GM23338 (cell line): ENCODE data around the gene FNDC8. TPM values are rescaled to one million over a fixed set of nuclear protein-coding genes. Genes with fewer than 3 reads are reported as not detected.

Experiments used
- ATAC-seq: fragments of 200-7000 bp; cut with Tn5 transposase; 3 replicates; pipeline ENCODE4 v1.9.1; 2020
- DNase-seq: peaks from one replicate; pipeline ENCODE4 v3.0.0-alpha.2; 2015; ENCODE audit warnings: low spot score
- H2AFZ ChIP-seq: fragments of 200-600 bp; sonication (generic); 2 replicates; pipeline ENCODE4 v1.8.0; 2016; ENCODE audit warnings: antibody characterized with exemption, mild to moderate bottlenecking, moderate library complexity
- H3F3A ChIP-seq: fragments of 200-600 bp; sonication (generic); replicated peaks from 2 replicates; pipeline ENCODE4 v1.8.0; 2017; ENCODE audit warnings: antibody characterized with exemption, mixed run types, low read depth
- H3K27ac ChIP-seq: fragments of 200-600 bp; sonication (generic); 2 replicates; pipeline ENCODE4 v1.6.1; 2016; ENCODE audit warnings: low read depth
- H3K27me3 ChIP-seq: fragments of 200-600 bp; sonication (generic); 2 replicates; pipeline ENCODE4 v1.8.0; 2016; ENCODE audit warnings: mild to moderate bottlenecking, mixed run types, moderate library complexity; ENCODE audit not compliant: insufficient read depth
- H3K36me3 ChIP-seq: fragments of 200-600 bp; sonication (generic); 2 replicates; pipeline ENCODE4 v1.8.0; 2016; ENCODE audit warnings: mild to moderate bottlenecking; ENCODE audit not compliant: insufficient read depth
- H3K4me1 ChIP-seq: fragments of 200-600 bp; sonication (generic); 2 replicates; pipeline ENCODE4 v1.8.0; 2016; ENCODE audit warnings: mild to moderate bottlenecking, moderate library complexity; ENCODE audit not compliant: insufficient read depth
- H3K4me2 ChIP-seq: fragments of 200-600 bp; sonication (generic); 2 replicates; pipeline ENCODE4 v1.7.1; 2017; ENCODE audit warnings: mixed run types
- H3K4me3 ChIP-seq: fragments of 200-600 bp; sonication (generic); 2 replicates; pipeline ENCODE4 v1.6.1; 2016; ENCODE audit warnings: mixed run types
- H3K79me2 ChIP-seq: fragments of 200-600 bp; sonication (generic); replicated peaks from 2 replicates; pipeline ENCODE4 v1.8.0; 2017; ENCODE audit warnings: mild to moderate bottlenecking; ENCODE audit not compliant: insufficient read depth
- H3K9me2 ChIP-seq: fragments of 200-600 bp; sonication (generic); 2 replicates; pipeline ENCODE4 v1.8.0; 2017; ENCODE audit not compliant: insufficient read depth
- H4K20me1 ChIP-seq: fragments of 200-600 bp; sonication (generic); replicated peaks from 2 replicates; pipeline ENCODE4 v1.8.0; 2017; ENCODE audit warnings: mild to moderate bottlenecking; ENCODE audit not compliant: insufficient read depth
- H3K27ac Mint-ChIP-seq: 2 replicates; pipeline ENCODE4 v1.8.0; 2020; ENCODE audit warnings: inconsistent platforms, mild to moderate bottlenecking, moderate library complexity, mixed read lengths
- H3K27me3 Mint-ChIP-seq: 3 replicates; pipeline ENCODE4 v1.8.0; 2022; ENCODE audit warnings: low read depth, mild to moderate bottlenecking, moderate library complexity, mixed read lengths, inconsistent platforms; ENCODE audit not compliant: insufficient read depth, poor library complexity
- H3K36me3 Mint-ChIP-seq: 3 replicates; pipeline ENCODE4 v1.8.0; 2021; ENCODE audit warnings: low read depth, mild to moderate bottlenecking, inconsistent platforms, moderate library complexity, mixed read lengths
- H3K4me1 Mint-ChIP-seq: 3 replicates; pipeline ENCODE4 v1.8.0; 2020; ENCODE audit warnings: mild to moderate bottlenecking, inconsistent platforms, mixed read lengths
- H3K4me3 Mint-ChIP-seq: 3 replicates; pipeline ENCODE4 v1.8.0; 2021; ENCODE audit warnings: moderate library complexity, mild to moderate bottlenecking, inconsistent platforms, mixed read lengths
- H3K9me3 Mint-ChIP-seq: 3 replicates; pipeline ENCODE4 v1.8.0; 2020; ENCODE audit warnings: moderate library complexity, mild to moderate bottlenecking, inconsistent platforms, mixed read lengths
- CTCF ChIP-seq, 2 experiments: fragments of 200-600 bp in 1 of 2; sonication (generic) in 1 of 2; conservative IDR thresholded peaks; 2 replicates each; pipeline versions ENCODE4 v1.5.1 to v1.6.1; 2016 to 2017; ENCODE audit warnings: antibody characterized with exemption in 2 of 2, low read depth in 2 of 2, mild to moderate bottlenecking in 2 of 2, moderate library complexity in 1 of 2
- ETS1 ChIP-seq: IDR thresholded peaks from 2 replicates; pipeline ENCODE4 v1.6.1; 2016; ENCODE audit warnings: antibody characterized with exemption
- EZH2phosphoT487 ChIP-seq: fragments of 200-600 bp; sonication (generic); IDR thresholded peaks from one replicate; pipeline ENCODE4 v1.8.1; 2018; ENCODE audit warnings: antibody characterized with exemption; ENCODE audit not compliant: unreplicated experiment
- POLR2AphosphoS5 ChIP-seq: IDR thresholded peaks from 2 replicates; pipeline ENCODE4 v1.6.1; 2016; ENCODE audit warnings: antibody characterized with exemption, low read depth
- REST ChIP-seq: IDR thresholded peaks from one replicate; pipeline ENCODE4 v1.6.1; 2018; ENCODE audit warnings: antibody characterized with exemption; ENCODE audit not compliant: unreplicated experiment
- STAT1 ChIP-seq: IDR thresholded peaks from one replicate; pipeline ENCODE4 v1.6.1; 2016; ENCODE audit warnings: antibody characterized with exemption; ENCODE audit not compliant: unreplicated experiment
- polyA plus RNA-seq: library from polyadenylated mRNA; unstranded; fragments of >200 nt; fragmentation: Nextera tagmentation; extraction: Ambion mirVana; gene quantifications from 2 replicates; pipeline ENCODE4 v1.2.1, GENCODE V29; 2016
- total RNA-seq: library from RNA; depleted of rRNA; stranded (reverse); fragments of >200 nt; shearing (Covaris generic); gene quantifications from 2 replicates; pipeline ENCODE4 v1.2.3, GENCODE V29; 2014

Gene FNDC8
- total and polyA plus RNA-seq, 2 experiments from 2014 or later, result not detected

GRCh38 chr17:35088356-35088880 lies 33.0 kb upstream of the FNDC8 start:
- H2AFZ ChIP-seq, result peak overlapping the region; percentile 95
- peaks cover 10% of the 10 kb centered on the region; the same call in 1 of the 2 replicates for H3F3A ChIP-seq
- no peaks in the 10 kb centered on the region for H3K9me2 ChIP-seq
- TF ChIP-seq CTCF (conservative IDR thresholded peaks at IDR 0.05; ENCODE audit: low read depth in 2 of 2), result 0 out of 4 replicates have a peak, but pooled peaks of 1 of the 2 experiments have one; percentile 15
- TF ChIP-seq ETS1, result no peak
- peaks cover 6% of the 10 kb centered on the region for H3K79me2 ChIP-seq
- Mint-ChIP-seq H3K27ac (peak overlapping the region; percentile 72; the same call in 1 of the 2 replicates), H3K36me3 (no peaks in the 10 kb centered on the region; the same call in 2 of the 3 replicates), H3K27me3 (peaks cover 10% of the 10 kb centered on the region), H3K4me3 (peak overlapping the region; percentile 88), H3K4me1 (peaks cover 44% of the 10 kb centered on the region), H3K9me3 (no peaks in the 10 kb centered on the region; the same call in 2 of the 3 replicates)
- peaks cover 8% of the 10 kb centered on the region; the same call in 1 of the 2 replicates for H3K27me3 ChIP-seq
- ATAC-seq, result peak; percentile 21
- DNase-seq, result peak; percentile 58
- H3K4me1 ChIP-seq, result peaks cover 54% of the 10 kb centered on the region
- H4K20me1 ChIP-seq, result no peaks in the 10 kb centered on the region
- peak overlapping the region; percentile 97 for H3K4me2 ChIP-seq
- no peaks in the 10 kb centered on the region for H3K36me3 ChIP-seq
- peak overlapping the region; percentile 76; the same call in 1 of the 2 replicates for H3K27ac ChIP-seq
- peak overlapping the region; percentile 94 for H3K4me3 ChIP-seq

- peak overlapping the region; percentile 77 for H3K27ac Mint-ChIP-seq
- Histone ChIP-seq H3F3A (peaks cover 10% of the 10 kb centered on the region; the same call in 1 of the 2 replicates), H3K9me2 (no peaks in the 10 kb centered on the region), H3K79me2 (peaks cover 6% of the 10 kb centered on the region), H3K27ac (peak overlapping the region; percentile 76), H3K27me3 (peaks cover 8% of the 10 kb centered on the region; the same call in 1 of the 2 replicates), H4K20me1 (no peaks in the 10 kb centered on the region), H3K4me2 (peak overlapping the region; percentile 97), H3K4me1 (peaks cover 48% of the 10 kb centered on the region), H3K36me3 (no peaks in the 10 kb centered on the region), H2AFZ (peak overlapping the region; percentile 100), H3K4me3 (peak overlapping the region; percentile 94)
- peaks cover 10% of the 10 kb centered on the region for H3K27me3 Mint-ChIP-seq
- TF ChIP-seq STAT1, result no peak
- TF ChIP-seq REST, result no peak
- TF ChIP-seq EZH2phosphoT487, result no peak
- TF ChIP-seq POLR2AphosphoS5, result no peak
- peak; percentile 58 to 79 for TF ChIP-seq CTCF (conservative IDR thresholded peaks at IDR 0.05; ENCODE audit: low read depth in 2 of 2)
- DNase-seq (peak; percentile 89), ATAC-seq (peak; percentile 85)
- H3K9me3 Mint-ChIP-seq, result no peaks in the 10 kb centered on the region; the same call in 2 of the 3 replicates
- peak overlapping the region; percentile 88 for H3K4me3 Mint-ChIP-seq
- H3K4me1 Mint-ChIP-seq, result peaks cover 44% of the 10 kb centered on the region
- no peaks in the 10 kb centered on the region; the same call in 2 of the 3 replicates for H3K36me3 Mint-ChIP-seq
These were observed 32.4 kb upstream of the FNDC8 start for GRCh38 chr17:35088881-35089585.
